HG03025 (cell line): ENCODE data around the gene MAFG.

Source experiments
- ATAC-seq: cut with Tn5 transposase; IDR thresholded peaks from one replicate; pipeline ENCODE4 v1.9.1; 2021; ENCODE audit warnings: mild to moderate bottlenecking, moderate library complexity; ENCODE audit not compliant: unreplicated experiment, low FRiP score

Gene MAFG

GRCh38 chr17:81911969-81912368 lies 15.6 kb downstream of the MAFG start:
- ATAC-seq = no peak

- peak; percentile 61 for ATAC-seq
Observed at GRCh38 chr17:81911277-81911961, 16.1 kb downstream of the MAFG start, which contains the start of gene PCYT2. TSS of gene PCYT2 (minus strand) at chr17:81911399. CDS start at chr17:81911355, 44 bp downstream.

GRCh38 chr17:81910840-81911276 lies 16.7 kb downstream of the MAFG start:
- peak; percentile 28 for ATAC-seq

- ATAC-seq = no peak
Observed at GRCh38 chr17:81909966-81910839, 17.3 kb downstream of the MAFG start.

- no peak for ATAC-seq
Observed at GRCh38 chr17:81909231-81909630, 18.3 kb downstream of the MAFG start.

GRCh38 chr17:81908793-81909192 lies 18.7 kb downstream of the MAFG start:
- no peak for ATAC-seq

DNA sequence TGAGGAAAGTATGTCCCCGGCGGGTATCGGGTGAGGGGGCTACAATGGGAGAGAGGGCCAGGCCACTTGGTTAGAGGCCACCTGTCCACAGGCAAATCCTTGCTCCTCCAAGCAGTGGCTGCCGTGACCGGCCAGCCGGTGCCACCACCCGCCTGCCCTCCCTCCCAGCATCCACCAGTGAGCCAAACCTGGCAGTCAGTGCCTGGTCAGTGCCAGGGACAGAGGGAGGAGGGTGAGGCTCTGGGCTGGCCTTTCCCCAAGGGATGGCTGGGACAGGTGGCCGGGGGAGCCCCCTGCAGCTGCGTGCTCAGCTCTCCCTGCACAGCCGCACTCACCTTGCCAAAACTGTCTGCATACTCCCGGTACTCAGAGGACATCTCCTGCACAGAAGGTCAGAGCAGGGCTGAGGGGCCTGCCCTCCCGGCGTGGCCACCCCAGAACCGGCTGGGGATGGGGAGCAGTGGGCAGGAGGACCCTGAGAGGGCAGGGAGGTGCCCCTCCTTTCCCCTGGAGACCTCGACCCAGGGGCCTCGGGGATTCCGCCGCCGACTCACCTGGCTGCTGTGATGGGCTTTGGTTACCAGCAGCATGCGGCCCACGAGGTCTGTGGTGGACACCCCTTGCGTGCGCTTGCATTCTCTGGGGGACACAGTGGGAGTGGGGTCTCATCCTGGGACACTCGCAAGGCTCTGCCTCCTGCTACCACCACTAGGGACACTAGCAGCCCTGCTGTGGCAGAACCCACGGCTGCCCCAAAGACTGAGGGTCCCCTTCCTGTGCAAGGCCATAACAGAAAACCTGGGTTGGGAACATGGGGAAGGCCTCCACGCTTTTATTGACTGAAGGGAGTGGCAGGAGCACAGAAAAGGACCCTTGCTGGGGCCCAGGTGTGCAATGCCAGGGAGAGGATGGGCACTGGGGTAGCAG lies 20.1 kb downstream of the MAFG start:
- no peak for ATAC-seq

DNA sequence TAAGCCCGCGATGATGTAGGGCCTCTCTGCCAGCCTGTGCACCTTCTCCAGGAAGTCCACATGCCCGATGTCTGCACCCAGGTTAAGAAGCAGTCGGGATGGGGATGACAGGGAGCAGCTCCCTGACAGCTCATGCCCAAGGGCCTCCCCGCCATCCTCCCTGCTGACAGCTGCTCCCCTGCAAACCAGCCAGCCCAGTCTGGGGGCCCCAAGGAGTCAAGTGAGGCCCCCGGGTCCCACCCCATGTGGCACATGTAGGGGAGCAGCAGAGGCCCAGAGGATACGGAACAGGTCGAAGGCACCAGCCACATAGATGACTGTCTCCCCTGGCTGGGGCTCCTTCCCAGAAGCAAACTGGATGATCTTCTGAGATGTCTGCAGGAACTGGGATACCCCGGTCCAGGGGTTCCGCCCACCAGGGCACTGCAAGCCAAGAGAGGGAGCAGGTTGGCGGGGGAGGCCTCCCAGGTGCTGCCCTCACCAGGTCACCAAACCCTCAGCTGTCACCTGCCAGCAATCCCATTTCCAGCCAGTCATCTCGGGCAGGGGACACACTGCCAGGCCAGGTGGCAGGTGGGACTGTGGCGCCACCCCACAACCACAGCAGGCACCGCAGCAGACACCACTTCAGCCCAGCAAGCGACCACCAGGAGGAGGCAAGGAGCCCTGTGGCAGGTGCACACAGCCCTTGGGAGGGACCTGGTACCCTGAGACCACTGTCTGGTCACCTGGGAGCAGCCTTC lies 20.9 kb downstream of the MAFG start:
- ATAC-seq = no peak

DNA sequence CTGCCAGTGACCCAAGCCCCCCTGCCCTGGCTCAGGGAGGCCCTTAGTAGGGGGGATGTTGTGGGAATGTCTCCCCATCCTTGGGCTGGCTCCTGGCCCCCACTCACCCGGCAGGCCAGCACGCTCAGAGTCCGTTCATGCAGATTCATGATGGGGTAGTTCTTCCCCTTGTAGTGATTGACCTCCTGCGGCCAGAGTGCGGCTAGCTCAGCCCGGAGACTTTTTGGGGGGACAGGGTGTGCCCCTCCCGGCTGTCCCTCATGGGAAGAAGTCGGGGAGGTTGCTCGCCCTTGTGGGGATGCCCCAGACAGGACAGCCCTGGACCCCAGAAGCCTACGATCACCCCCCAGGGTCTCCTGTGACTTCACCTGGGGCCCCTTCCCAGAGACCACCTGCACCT lies 21.5 kb downstream of the MAFG start:
- no peak for ATAC-seq

GRCh38 chr17:81905424-81905875 lies 22.1 kb downstream of the MAFG start:
- ATAC-seq = no peak

- ATAC-seq = no peak
Observed at GRCh38 chr17:81904600-81905423, 22.7 kb downstream of the MAFG start.

GRCh38 chr17:81903896-81904599 lies 23.5 kb downstream of the MAFG start:
- ATAC-seq = no peak

DNA sequence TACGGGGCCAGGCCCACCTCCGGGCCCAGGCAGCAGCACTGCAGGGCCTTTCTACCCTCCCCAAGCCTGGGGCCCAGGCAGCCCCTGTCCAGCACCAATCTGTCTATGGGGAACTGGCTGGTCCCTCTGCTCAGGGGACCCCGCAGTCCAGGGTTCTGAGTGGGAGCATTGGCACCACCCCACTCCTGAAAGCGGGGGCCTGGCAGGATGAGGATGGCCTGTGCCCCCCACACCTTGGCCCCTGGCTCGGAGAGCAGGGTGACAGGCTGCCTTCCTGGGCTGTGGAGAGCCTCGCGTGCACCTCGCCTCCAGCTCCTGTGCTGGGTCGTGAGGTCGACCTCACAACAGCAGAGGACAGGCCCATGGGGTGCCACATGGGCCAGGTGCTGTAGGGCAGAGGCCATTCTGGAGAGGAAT lies 24.1 kb downstream of the MAFG start:
- ATAC-seq = no peak

DNA sequence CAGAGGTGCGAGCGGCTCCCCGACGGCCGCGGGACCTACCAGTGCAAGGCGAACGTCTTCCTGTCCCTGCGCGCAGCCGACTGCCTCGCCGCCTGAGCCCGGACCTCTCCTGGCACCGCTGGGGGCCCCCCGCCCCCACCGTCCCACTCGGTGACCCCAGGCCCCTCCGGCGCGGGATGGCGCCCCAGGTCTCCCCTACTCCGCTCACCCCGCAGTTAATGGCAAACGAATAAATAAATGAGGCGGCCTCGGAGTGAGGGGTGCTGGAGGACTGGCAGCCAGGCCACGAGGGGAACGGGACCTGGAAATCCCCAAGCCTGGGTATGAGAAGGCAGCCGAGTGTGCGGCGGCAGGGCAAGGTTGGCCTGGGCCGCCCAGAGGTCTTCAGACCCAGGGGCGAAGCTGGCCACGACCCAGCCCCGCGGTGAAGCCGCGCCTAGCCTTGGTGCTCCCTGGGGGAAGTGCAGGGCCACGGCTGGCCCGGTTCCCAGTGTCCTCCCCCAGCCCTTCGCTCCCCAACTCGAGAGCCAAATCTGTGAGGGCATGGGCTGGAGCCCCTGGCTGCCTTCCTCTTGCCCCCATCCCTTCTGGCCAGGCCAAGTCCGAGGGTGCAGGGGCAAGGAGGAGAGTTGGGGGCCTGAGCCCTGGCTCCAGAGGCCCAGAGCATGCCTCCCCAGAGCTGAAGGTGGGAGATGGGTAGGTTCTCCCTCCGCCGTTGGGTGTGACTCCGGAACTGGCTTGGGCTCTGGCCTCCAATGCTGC lies 24.7 kb downstream of the MAFG start:
- ATAC-seq = no peak

GRCh38 chr17:81902023-81902652 lies 25.4 kb downstream of the MAFG start, which contains the start of gene NPB:
TSS of gene NPB (plus strand) at chr17:81902238. CDS start at chr17:81902278, 40 bp downstream.
- ATAC-seq = no peak

GRCh38 chr17:81901167-81902022 lies 26.1 kb downstream of the MAFG start:
- ATAC-seq = no peak
